DMS 273 treated with DMSO at 0.1 percent for 48 hours (cell line): ENCODE data around the gene MOK.

Source experiments
- DNase-seq: peaks from one replicate; lab custom pipeline; 2025; lab: John Stamatoyannopoulos, UW

The MOK gene

GRCh38 chr14:102223682-102224081 lies 81.3 kb downstream of the MOK start:
- no peak for DNase-seq

GRCh38 chr14:102222751-102223150 lies 82.2 kb downstream of the MOK start:
- DNase-seq, result no peak

GRCh38 chr14:102222009-102222575 lies 82.9 kb downstream of the MOK start:
- no peak for DNase-seq

GRCh38 chr14:102221026-102221425 lies 83.9 kb downstream of the MOK start:
- DNase-seq, result no peak

- DNase-seq, result no peak
Observed at GRCh38 chr14:102220031-102220430, 84.9 kb downstream of the MOK start.

GRCh38 chr14:102219316-102219715 lies 85.6 kb downstream of the MOK start:
- no peak for DNase-seq

GRCh38 chr14:102218688-102219087 lies 86.3 kb downstream of the MOK start:
- DNase-seq, result no peak

GRCh38 chr14:102217987-102218421 lies 87.0 kb downstream of the MOK start:
- no peak for DNase-seq

- no peak for DNase-seq
Observed at GRCh38 chr14:102217399-102217798, 87.6 kb downstream of the MOK start.

- no peak for DNase-seq
Observed at GRCh38 chr14:102215576-102216250, 89.3 kb downstream of the MOK start.

- DNase-seq, result no peak
Observed at GRCh38 chr14:102215071-102215470, 89.9 kb downstream of the MOK start.

GRCh38 chr14:102213984-102214658 lies 90.8 kb downstream of the MOK start:
- no peak for DNase-seq

GRCh38 chr14:102213470-102213869 lies 91.5 kb downstream of the MOK start:
- DNase-seq, result no peak

- DNase-seq, result no peak
Observed at GRCh38 chr14:102212845-102213244, 92.1 kb downstream of the MOK start.

GRCh38 chr14:102212356-102212755 lies 92.6 kb downstream of the MOK start:
- no peak for DNase-seq

GRCh38 chr14:102211240-102211639 lies 93.7 kb downstream of the MOK start:
- DNase-seq, result no peak

GRCh38 chr14:102210421-102211042 lies 94.4 kb downstream of the MOK start:
- no peak for DNase-seq

GRCh38 chr14:102209224-102209966 lies 95.6 kb downstream of the MOK start:
- DNase-seq, result no peak

- DNase-seq, result no peak
Observed at GRCh38 chr14:102208741-102209140, 96.2 kb downstream of the MOK start.

GRCh38 chr14:102207831-102208365 lies 97.1 kb downstream of the MOK start:
- no peak for DNase-seq

- DNase-seq, result no peak
Observed at GRCh38 chr14:102206918-102207317, 98.0 kb downstream of the MOK start.

GRCh38 chr14:102205560-102205959 lies 99.4 kb downstream of the MOK start:
- DNase-seq, result no peak
